Esophagus (tissue), 2 donors: ENCODE data around the gene FREY1. TPM values are rescaled to one million over a fixed set of nuclear protein-coding genes. Genes with fewer than 3 reads are reported as not detected.

Source experiments
- H3K27ac ChIP-seq, 2 donors: one replicate each; pipeline ENCODE4 v1.5.1; 2013; ENCODE audit warnings: low read depth in 2 of 2, mild to moderate bottlenecking in 2 of 2, inconsistent platforms in 1 of 2, low read length in 1 of 2, moderate library complexity in 1 of 2
- H3K27me3 ChIP-seq, 2 donors: one replicate each; pipeline ENCODE4 v1.6.1; 2013; ENCODE audit warnings: low read length in 2 of 2, control low read depth in 1 of 2, mild to moderate bottlenecking in 1 of 2; ENCODE audit not compliant: insufficient read depth in 2 of 2, control insufficient read depth in 1 of 2
- H3K36me3 ChIP-seq, 2 donors: one replicate each; pipeline ENCODE4 v1.6.1; 2013; ENCODE audit warnings: low read length in 1 of 2; ENCODE audit not compliant: control insufficient read depth in 2 of 2, insufficient read depth in 2 of 2
- H3K4me1 ChIP-seq, 2 donors: one replicate each; pipeline ENCODE4 v1.6.1; 2013; ENCODE audit warnings: low read length in 1 of 2; ENCODE audit not compliant: control insufficient read depth in 2 of 2, insufficient read depth in 2 of 2
- H3K4me3 ChIP-seq, 2 donors: one replicate each; pipeline ENCODE4 v1.5.1; 2013; ENCODE audit warnings: low read length in 2 of 2, mild to moderate bottlenecking in 2 of 2, low read depth in 1 of 2, moderate library complexity in 1 of 2
- H3K9me3 ChIP-seq, 2 donors: one replicate each; pipeline ENCODE4 v1.6.1; 2013; ENCODE audit warnings: mild to moderate bottlenecking in 2 of 2, low read depth in 1 of 2, low read length in 1 of 2, moderate library complexity in 1 of 2; ENCODE audit not compliant: control insufficient read depth in 2 of 2, insufficient read depth in 1 of 2
- WGBS, 2 donors: extraction: QIAGEN DNeasy Blood & Tissue Kit; methylation state at CpG; one replicate each; pipeline ENCODE4 v1.1.7; 2013; 5-methylcytosine and 5-hydroxymethylcytosine counted together
- polyA plus RNA-seq, 2 donors: library from polyadenylated mRNA; stranded (reverse); fragments of 200-250 nt; gene quantifications; one replicate each; pipeline ENCODE4 v1.2.3, GENCODE V29; 2013
- donor health status: healthy with polysubstance abuse.
- donor health status: Bipolar disorder and iron deficiency.

FREY1 gene
- polyA plus RNA-seq, 2 donors = 0.16 to 0.49 TPM

DNA sequence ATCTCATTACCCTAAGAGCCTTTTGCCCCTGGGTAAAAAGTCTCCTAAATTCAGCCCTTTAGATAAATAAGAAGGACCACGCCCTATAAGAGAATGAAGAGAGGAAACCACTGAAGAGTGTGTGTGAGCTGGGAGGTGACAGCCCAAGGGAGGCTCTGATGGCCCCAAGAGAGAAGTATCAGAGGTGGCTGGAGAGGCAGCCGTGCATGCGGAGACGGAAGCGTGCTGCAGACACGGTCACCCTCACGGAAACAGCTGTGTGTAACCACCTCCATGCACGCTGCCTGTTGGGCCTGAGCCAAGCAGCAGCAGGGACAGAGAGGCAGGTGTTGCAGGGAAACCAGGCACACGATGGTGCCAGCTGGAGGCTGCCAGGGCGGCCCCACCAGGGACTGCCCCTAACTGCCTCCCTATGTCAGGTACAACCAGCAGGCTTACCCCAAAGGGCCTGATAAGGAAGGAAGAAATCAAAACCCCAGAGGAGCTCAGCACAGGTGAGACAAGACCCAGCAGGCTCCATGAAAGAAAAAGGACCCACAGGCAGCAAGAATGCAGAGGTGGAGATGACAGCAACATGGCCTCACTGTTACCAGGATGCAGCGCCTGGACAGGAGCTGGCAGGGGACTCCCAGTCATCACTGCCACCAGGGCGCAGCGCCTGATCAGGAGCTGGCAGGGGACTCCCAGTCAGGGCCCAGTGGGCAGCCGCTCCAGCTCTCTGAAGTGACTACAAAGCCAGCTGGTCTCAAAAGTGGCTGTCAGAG, 23.1 kb upstream of the FREY1 start:
- peaks cover 10 to 35% of the 10 kb centered on the region in 2 donors for H3K4me1 ChIP-seq
- 35 to 48% methylated on average over 14 of the region's 14 CpGs for WGBS, 2 donors
- no peak overlapping the region for H3K4me3 ChIP-seq
- no peaks in the 10 kb centered on the region for H3K9me3 ChIP-seq
- no peaks in the 10 kb centered on the region for H3K27me3 ChIP-seq
- H3K27ac ChIP-seq = peak overlapping the region; percentile 74 to 81
- peaks cover 9 to 21% of the 10 kb centered on the region in 2 donors for H3K36me3 ChIP-seq

- WGBS, 2 donors = 51 to 60% methylated on average over 10 of the region's 10 CpGs
- Histone ChIP-seq H3K9me3 (no peaks in the 10 kb centered on the region), H3K27me3 (no peaks in the 10 kb centered on the region), H3K4me1 (peaks cover 10 to 30% of the 10 kb centered on the region in 2 donors), H3K4me3 (no peak overlapping the region), H3K36me3 (peaks cover 5 to 14% of the 10 kb centered on the region in 2 donors), H3K27ac (peak overlapping the region; percentile 63 to 74)
Observed at GRCh38 chr11:45929486-45930030, 22.5 kb upstream of the FREY1 start.

GRCh38 chr11:45928535-45929215, 21.6 kb upstream of the FREY1 start:
- Histone ChIP-seq H3K36me3 (peaks cover 3 to 10% of the 10 kb centered on the region in 2 donors), H3K4me1 (peaks cover 10 to 26% of the 10 kb centered on the region in 2 donors)
- WGBS, 2 donors = 49 to 67% methylated on average over 13 of the region's 13 CpGs

GRCh38 chr11:45927684-45928413, 20.8 kb upstream of the FREY1 start:
- peaks cover 3 to 10% of the 10 kb centered on the region in 2 donors for H3K36me3 ChIP-seq
- H3K4me1 ChIP-seq = peaks cover 10 to 30% of the 10 kb centered on the region in 2 donors
- H3K4me3 ChIP-seq = no peak overlapping the region
- no peaks in the 10 kb centered on the region for H3K9me3 ChIP-seq
- no peak overlapping the region for H3K27ac ChIP-seq
- H3K27me3 ChIP-seq = no peaks in the 10 kb centered on the region
- 86 to 88% methylated on average over 27 of the region's 27 CpGs for WGBS, 2 donors

More at GRCh38 chr11:45928535-45929215, 21.6 kb upstream of the FREY1 start:
- Histone ChIP-seq H3K27ac (peak overlapping the region; percentile 1 to 16), H3K9me3 (no peaks in the 10 kb centered on the region), H3K4me3 (no peak overlapping the region), H3K27me3 (no peaks in the 10 kb centered on the region)

GRCh38 chr11:45927332-45927683, 20.2 kb upstream of the FREY1 start:
- 67 to 72% methylated on average over 15 of the region's 15 CpGs for WGBS, 2 donors
- no peaks in the 10 kb centered on the region for H3K9me3 ChIP-seq
- peaks cover 10 to 30% of the 10 kb centered on the region in 2 donors for H3K4me1 ChIP-seq

GRCh38 chr11:45926536-45927331, 19.7 kb upstream of the FREY1 start:
- Histone ChIP-seq H3K27me3 (no peaks in the 10 kb centered on the region), H3K27ac (no peak overlapping the region), H3K4me3 (no peak overlapping the region), H3K36me3 (peaks cover 3 to 10% of the 10 kb centered on the region in 2 donors), H3K4me1 (peaks cover 10 to 25% of the 10 kb centered on the region in 2 donors), H3K9me3 (no peaks in the 10 kb centered on the region)
- 86 to 91% methylated on average over 12 of the region's 12 CpGs for WGBS, 2 donors

More at GRCh38 chr11:45927332-45927683, 20.2 kb upstream of the FREY1 start:
- H3K27ac ChIP-seq = no peak overlapping the region
- no peak overlapping the region for H3K4me3 ChIP-seq
- peaks cover 3 to 10% of the 10 kb centered on the region in 2 donors for H3K36me3 ChIP-seq
- H3K27me3 ChIP-seq = no peaks in the 10 kb centered on the region

GRCh38 chr11:45926001-45926401, 18.9 kb upstream of the FREY1 start:
- H3K4me1 ChIP-seq = peaks cover 12 to 24% of the 10 kb centered on the region in 2 donors
- 50 to 58% methylated on average over 12 of the region's 12 CpGs for WGBS, 2 donors
- no peaks in the 10 kb centered on the region for H3K27me3 ChIP-seq

GRCh38 chr11:45925550-45925949, 18.5 kb upstream of the FREY1 start:
- Histone ChIP-seq H3K36me3 (peaks cover 3 to 10% of the 10 kb centered on the region in 2 donors), H3K27me3 (no peaks in the 10 kb centered on the region), H3K4me1 (peaks cover 10 to 23% of the 10 kb centered on the region in 2 donors), H3K4me3 (no peak overlapping the region), H3K9me3 (no peaks in the 10 kb centered on the region), H3K27ac (no peak overlapping the region)
- WGBS, 2 donors = 65 to 80% methylated on average over 3 of the region's 3 CpGs

More at GRCh38 chr11:45926001-45926401, 18.9 kb upstream of the FREY1 start:
- H3K4me3 ChIP-seq = no peak overlapping the region
- H3K36me3 ChIP-seq = peaks cover 3 to 10% of the 10 kb centered on the region in 2 donors
- H3K27ac ChIP-seq = no peak overlapping the region
- H3K9me3 ChIP-seq = no peaks in the 10 kb centered on the region
